Measurements from ENCODE around the gene LACRT. TPM values are rescaled to one million over a fixed set of nuclear protein-coding genes. Genes with fewer than 3 reads are reported as not detected.
"Not testable (repeated sequence)": the region's sequence is repeated elsewhere in the genome, so short reads cannot be mapped to it uniquely, and the experiment has no call there.

Gene LACRT
- total RNA-seq, 1 donor from 2014 or later: not detected

- DNase-seq (ENCODE audit: extremely low read depth, low read depth, low spot score): no peak
These were observed 6.4 kb upstream of the LACRT start for GRCh38 chr12:54641089-54641488.

- DNase-seq (ENCODE audit: extremely low read depth, low read depth, low spot score): not testable (repeated sequence)
These were observed 4.4 kb upstream of the LACRT start for GRCh38 chr12:54639112-54639511.

- DNase-seq (ENCODE audit: extremely low read depth, low read depth, low spot score): no peak
These were observed 2.5 kb downstream of the LACRT start for GRCh38 chr12:54631988-54632728.

GRCh38 chr12:54631551-54631950 lies 3.1 kb downstream of the LACRT start:
- no peak for DNase-seq (ENCODE audit: extremely low read depth, low read depth, low spot score)

- DNase-seq (ENCODE audit: extremely low read depth, low read depth, low spot score): no peak
These were observed 4.8 kb downstream of the LACRT start for GRCh38 chr12:54629925-54630324.

GRCh38 chr12:54628186-54628846 lies 6.4 kb downstream of the LACRT start:
- DNase-seq (ENCODE audit: extremely low read depth, low read depth, low spot score): no peak

- DNase-seq (ENCODE audit: extremely low read depth, low read depth, low spot score): no peak
These were observed 7.4 kb downstream of the LACRT start for GRCh38 chr12:54627304-54627703.

GRCh38 chr12:54625598-54625997 lies 9.1 kb downstream of the LACRT start:
- no peak for DNase-seq (ENCODE audit: extremely low read depth, low read depth, low spot score)

- no peak for DNase-seq (ENCODE audit: extremely low read depth, low read depth, low spot score)
These were observed 10.1 kb downstream of the LACRT start for GRCh38 chr12:54624315-54625279.

GRCh38 chr12:54622463-54623183 lies 12.1 kb downstream of the LACRT start:
- DNase-seq (ENCODE audit: extremely low read depth, low read depth, low spot score): no peak

GRCh38 chr12:54616933-54617680 lies 17.6 kb downstream of the LACRT start:
- DNase-seq (ENCODE audit: extremely low read depth, low read depth, low spot score): no peak

GRCh38 chr12:54612225-54612750 lies 22.4 kb downstream of the LACRT start:
- DNase-seq (ENCODE audit: extremely low read depth, low read depth, low spot score): no peak

GRCh38 chr12:54611715-54612149 lies 23.0 kb downstream of the LACRT start:
- no peak for DNase-seq (ENCODE audit: extremely low read depth, low read depth, low spot score)

GRCh38 chr12:54608769-54609168 lies 25.9 kb downstream of the LACRT start:
- DNase-seq (ENCODE audit: extremely low read depth, low read depth, low spot score): no peak

- no peak for DNase-seq (ENCODE audit: extremely low read depth, low read depth, low spot score)
These were observed 26.5 kb downstream of the LACRT start for GRCh38 chr12:54608156-54608555.

GRCh38 chr12:54606556-54606955 lies 28.1 kb downstream of the LACRT start:
- no peak for DNase-seq (ENCODE audit: extremely low read depth, low read depth, low spot score)

- DNase-seq (ENCODE audit: extremely low read depth, low read depth, low spot score): no peak
These were observed 29.3 kb downstream of the LACRT start for GRCh38 chr12:54605138-54605970.

- no peak for DNase-seq (ENCODE audit: extremely low read depth, low read depth, low spot score)
These were observed 30.3 kb downstream of the LACRT start for GRCh38 chr12:54604436-54604835.

- no peak for DNase-seq (ENCODE audit: extremely low read depth, low read depth, low spot score)
These were observed 30.8 kb downstream of the LACRT start for GRCh38 chr12:54603872-54604271.

Data from glomerular endothelial cell (primary cell).